IPS-11a (cell line): Measurements from ENCODE around the gene RGMB.

ENCODE experiments used
- H3K4me3 ChIP-seq: one replicate; pipeline ENCODE4 v1.5.1; 2013; ENCODE audit warnings: low read depth, low read length, control low read depth

The RGMB gene

GRCh38 chr5:98825582-98826375 lies 52.3 kb downstream of the RGMB start:
- H3K4me3 ChIP-seq: no peak overlapping the region

- no peak overlapping the region for H3K4me3 ChIP-seq
Measured at GRCh38 chr5:98827161-98827560, 53.7 kb downstream of the RGMB start.

- H3K4me3 ChIP-seq: no peak overlapping the region
Measured at GRCh38 chr5:98827588-98828284, 54.3 kb downstream of the RGMB start.

DNA sequence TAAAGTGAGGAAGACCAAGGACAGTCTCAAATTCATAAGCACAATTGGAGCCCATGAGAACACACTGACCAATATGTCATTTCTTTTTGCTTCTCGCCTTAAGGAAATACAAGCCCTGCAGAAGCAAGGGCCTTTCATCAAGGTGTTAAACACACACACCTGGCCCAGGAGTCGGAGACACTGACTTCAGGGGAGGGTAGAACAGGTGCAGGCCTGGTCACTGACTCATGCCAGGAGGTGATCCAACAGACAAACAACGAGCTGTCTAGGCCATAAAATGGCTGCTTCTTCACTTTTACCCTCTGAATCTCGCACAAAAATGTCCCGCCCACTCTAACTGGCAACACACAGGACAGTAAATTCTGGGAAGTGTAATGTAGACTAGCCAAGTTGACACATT lies 62.7 kb downstream of the RGMB start:
- no peak overlapping the region for H3K4me3 ChIP-seq

DNA sequence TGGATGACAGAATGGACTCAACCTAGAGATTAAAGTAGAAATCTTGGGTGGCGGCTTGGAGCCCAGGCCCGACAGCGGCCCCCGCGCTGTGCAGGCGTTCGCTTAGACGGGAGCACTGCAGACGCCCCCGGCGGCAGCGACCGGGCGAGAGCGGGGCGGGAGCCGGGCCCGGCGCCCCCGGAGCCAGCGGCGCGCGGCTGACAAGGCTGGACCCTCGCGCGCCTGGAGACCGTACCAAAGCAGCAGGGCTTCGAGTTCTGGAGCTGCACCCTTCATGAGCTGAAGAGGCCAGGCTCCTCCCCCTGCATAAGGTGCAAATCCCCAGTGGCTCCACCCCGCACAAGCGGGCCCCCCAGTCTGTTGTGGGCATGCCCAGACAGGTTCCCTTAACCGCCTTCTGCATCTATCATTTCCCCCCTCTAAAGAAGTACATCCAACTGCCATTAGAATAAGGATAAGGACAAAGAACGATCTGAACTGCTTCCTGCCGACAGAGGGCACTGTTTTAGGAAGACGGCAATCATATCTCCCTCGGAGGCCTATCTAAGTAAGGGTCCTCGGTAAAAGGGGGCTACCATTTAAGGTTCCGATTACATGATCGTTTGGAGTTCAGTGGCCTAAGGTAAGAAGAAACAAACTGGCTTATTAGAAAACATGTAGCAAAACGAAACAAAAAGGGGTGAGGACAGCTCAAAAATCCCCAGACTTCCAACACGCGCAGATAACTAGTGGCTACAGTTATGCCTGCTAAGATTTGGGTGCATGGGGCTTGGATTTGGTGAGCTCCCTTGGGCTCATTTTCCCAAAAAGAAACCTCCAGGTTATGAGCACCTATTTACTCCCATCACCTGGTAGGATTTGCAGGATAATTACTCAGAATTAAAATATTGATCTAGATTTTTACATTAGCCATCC lies 66.3 kb downstream of the RGMB start:
- no peak overlapping the region for H3K4me3 ChIP-seq

DNA sequence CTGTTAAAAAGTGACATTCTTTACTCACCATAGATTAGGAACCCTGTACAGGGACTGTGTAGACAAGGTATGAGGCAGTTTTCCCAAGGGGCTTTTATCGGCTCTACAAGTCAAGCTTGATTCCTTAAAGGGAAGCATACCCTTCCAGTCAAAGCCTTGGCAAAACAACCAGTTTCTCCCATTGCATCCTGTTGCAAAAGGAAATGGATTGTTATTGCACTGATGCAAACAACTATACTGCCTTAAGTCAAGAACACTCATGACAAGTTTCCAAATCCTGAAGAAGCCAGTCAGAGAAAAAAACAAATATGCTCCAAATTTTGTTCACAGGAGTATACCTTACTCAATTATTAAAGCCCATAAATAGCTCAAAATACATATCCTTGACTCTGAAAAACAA lies 67.5 kb downstream of the RGMB start:
- H3K4me3 ChIP-seq: no peak overlapping the region

GRCh38 chr5:98843481-98843880 lies 70.0 kb downstream of the RGMB start:
- no peak overlapping the region for H3K4me3 ChIP-seq

DNA sequence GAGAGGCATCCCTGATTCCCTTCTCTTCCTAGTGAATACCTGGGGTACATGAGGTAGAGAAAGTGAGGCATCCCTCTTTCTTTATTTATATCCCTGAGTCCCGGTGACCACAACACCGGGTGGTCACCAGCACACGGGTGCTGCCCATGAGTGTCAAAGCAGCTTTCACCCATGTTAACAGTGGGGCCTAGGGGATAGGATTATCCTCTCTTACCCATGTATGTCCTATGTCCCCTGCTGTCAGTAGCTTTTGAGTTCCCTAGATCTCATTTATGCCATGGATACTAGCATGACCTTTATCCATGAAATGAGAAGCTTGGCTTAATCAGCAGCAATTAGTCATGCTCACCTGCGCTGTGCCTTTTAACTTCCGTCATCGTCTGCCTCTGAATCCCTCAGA lies 71.4 kb downstream of the RGMB start:
- no peak overlapping the region for H3K4me3 ChIP-seq

- H3K4me3 ChIP-seq: no peak overlapping the region
Measured at GRCh38 chr5:98845878-98846277, 72.4 kb downstream of the RGMB start.
